DOHH2 (cell line): ENCODE results near the gene SOX18.
"Not testable (repeated sequence)": the region's sequence is repeated elsewhere in the genome, so short reads cannot be mapped to it uniquely, and the experiment has no call there.

Experiments used
- H3F3A ChIP-seq: fragments of 200-600 bp; sonication (generic), shearing (Covaris generic); 2 replicates; pipeline ENCODE4 v1.6.0; 2016; ENCODE audit warnings: antibody characterized with exemption, mild to moderate bottlenecking; ENCODE audit not compliant: control insufficient read depth, insufficient read depth
- H3K27ac ChIP-seq: fragments of 200-600 bp; sonication (generic); 2 replicates; pipeline ENCODE4 v1.5.1; 2014; ENCODE audit warnings: low read depth, mild to moderate bottlenecking, low read length, moderate library complexity
- H3K27me3 ChIP-seq: fragments of 200-600 bp; sonication (generic); 2 replicates; pipeline ENCODE4 v1.6.1; 2014; ENCODE audit warnings: mild to moderate bottlenecking, low read length, mixed read lengths; ENCODE audit not compliant: control insufficient read depth
- H3K36me3 ChIP-seq: fragments of 200-600 bp; sonication (generic); 2 replicates; pipeline ENCODE4 v1.6.1; 2014; ENCODE audit warnings: mild to moderate bottlenecking, low read length, moderate library complexity, mixed read lengths; ENCODE audit not compliant: control insufficient read depth
- H3K4me1 ChIP-seq: fragments of 200-600 bp; sonication (generic); 2 replicates; pipeline ENCODE4 v1.6.1; 2014; ENCODE audit warnings: mild to moderate bottlenecking, low read length, mixed read lengths; ENCODE audit not compliant: control insufficient read depth
- H3K4me2 ChIP-seq: fragments of 200-600 bp; sonication (generic); 2 replicates; pipeline ENCODE4 v1.6.0; 2014; ENCODE audit warnings: mild to moderate bottlenecking, low read length, moderate library complexity
- H3K4me3 ChIP-seq: fragments of 200-600 bp; sonication (generic); 2 replicates; pipeline ENCODE4 v1.5.1; 2014; ENCODE audit warnings: mild to moderate bottlenecking, low read length, mixed read lengths
- H3K79me2 ChIP-seq: fragments of 200-600 bp; sonication (generic); 2 replicates; pipeline ENCODE4 v1.6.1; 2014; ENCODE audit warnings: mild to moderate bottlenecking, low read length, mixed read lengths; ENCODE audit not compliant: control insufficient read depth
- H3K9me2 ChIP-seq: fragments of 200-600 bp; sonication (generic); replicated peaks from 2 replicates; pipeline ENCODE4 v1.6.1; 2014; ENCODE audit warnings: mild to moderate bottlenecking, low read length, mixed read lengths; ENCODE audit not compliant: control insufficient read depth
- H3K9me3 ChIP-seq: fragments of 200-600 bp; sonication (generic); 2 replicates; pipeline ENCODE4 v1.6.1; 2014; ENCODE audit warnings: antibody characterized with exemption, low read length, mixed read lengths; ENCODE audit not compliant: control insufficient read depth, insufficient read depth
- H4K20me1 ChIP-seq: fragments of 200-600 bp; sonication (generic); 2 replicates; pipeline ENCODE4 v1.6.0; 2014; ENCODE audit warnings: low read depth, mild to moderate bottlenecking, antibody characterized with exemption, low read length, moderate library complexity; ENCODE audit not compliant: control insufficient read depth, insufficient read depth
- EZH2phosphoT487 ChIP-seq: fragments of 200-600 bp; sonication (generic); IDR thresholded peaks from 2 replicates; pipeline ENCODE4 v1.6.1; 2017; ENCODE audit warnings: borderline replicate concordance, mild to moderate bottlenecking, antibody characterized with exemption, low read length, moderate library complexity, mixed read lengths
- TF ChIP-seq, protein P1 (sequence below): fragments of 200-600 bp; sonication (generic); IDR thresholded peaks from one replicate; pipeline ENCODE4 v1.5.1; 2014; ENCODE audit warnings: antibody characterized with exemption, mild to moderate bottlenecking, low read depth, low read length; ENCODE audit not compliant: poor library complexity, severe bottlenecking

Gene SOX18

DNA sequence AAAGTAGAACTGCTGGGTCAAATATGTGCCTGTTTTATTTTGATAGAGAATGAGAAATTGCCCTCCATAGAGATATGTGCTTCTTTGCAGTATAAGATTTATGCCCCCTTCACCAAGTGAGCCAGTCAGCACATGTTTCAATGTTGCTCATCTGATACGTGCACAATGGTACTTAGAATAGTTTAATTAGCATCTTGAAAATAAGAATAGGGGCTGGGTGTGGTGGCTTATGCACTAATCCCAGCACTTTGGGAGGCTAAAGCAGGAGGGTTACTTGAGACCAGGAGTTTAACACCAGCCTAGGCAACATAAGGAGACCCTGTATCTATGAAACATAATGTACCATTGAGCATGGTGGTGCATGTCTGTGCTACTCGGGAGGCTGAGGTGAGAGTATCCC lies 33.8 kb downstream of the SOX18 start:
- Histone ChIP-seq H3K27ac (no peak overlapping the region), H3K36me3 (peaks cover 71% of the 10 kb centered on the region), H3K4me3 (no peak overlapping the region), H3K9me3 (no peaks in the 10 kb centered on the region), H3K9me2 (no peaks in the 10 kb centered on the region), H3K79me2 (peaks cover 24% of the 10 kb centered on the region), H3K27me3 (no peaks in the 10 kb centered on the region), H3K4me2 (no peak overlapping the region), H4K20me1 (no peaks in the 10 kb centered on the region), H3F3A (peaks cover 20% of the 10 kb centered on the region), H3K4me1 (peaks cover 17% of the 10 kb centered on the region)
- no peak for TF ChIP-seq EZH2phosphoT487
- TF ChIP-seq, protein P1, sequence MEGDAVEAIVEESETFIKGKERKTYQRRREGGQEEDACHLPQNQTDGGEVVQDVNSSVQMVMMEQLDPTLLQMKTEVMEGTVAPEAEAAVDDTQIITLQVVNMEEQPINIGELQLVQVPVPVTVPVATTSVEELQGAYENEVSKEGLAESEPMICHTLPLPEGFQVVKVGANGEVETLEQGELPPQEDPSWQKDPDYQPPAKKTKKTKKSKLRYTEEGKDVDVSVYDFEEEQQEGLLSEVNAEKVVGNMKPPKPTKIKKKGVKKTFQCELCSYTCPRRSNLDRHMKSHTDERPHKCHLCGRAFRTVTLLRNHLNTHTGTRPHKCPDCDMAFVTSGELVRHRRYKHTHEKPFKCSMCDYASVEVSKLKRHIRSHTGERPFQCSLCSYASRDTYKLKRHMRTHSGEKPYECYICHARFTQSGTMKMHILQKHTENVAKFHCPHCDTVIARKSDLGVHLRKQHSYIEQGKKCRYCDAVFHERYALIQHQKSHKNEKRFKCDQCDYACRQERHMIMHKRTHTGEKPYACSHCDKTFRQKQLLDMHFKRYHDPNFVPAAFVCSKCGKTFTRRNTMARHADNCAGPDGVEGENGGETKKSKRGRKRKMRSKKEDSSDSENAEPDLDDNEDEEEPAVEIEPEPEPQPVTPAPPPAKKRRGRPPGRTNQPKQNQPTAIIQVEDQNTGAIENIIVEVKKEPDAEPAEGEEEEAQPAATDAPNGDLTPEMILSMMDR, result no peak

DNA sequence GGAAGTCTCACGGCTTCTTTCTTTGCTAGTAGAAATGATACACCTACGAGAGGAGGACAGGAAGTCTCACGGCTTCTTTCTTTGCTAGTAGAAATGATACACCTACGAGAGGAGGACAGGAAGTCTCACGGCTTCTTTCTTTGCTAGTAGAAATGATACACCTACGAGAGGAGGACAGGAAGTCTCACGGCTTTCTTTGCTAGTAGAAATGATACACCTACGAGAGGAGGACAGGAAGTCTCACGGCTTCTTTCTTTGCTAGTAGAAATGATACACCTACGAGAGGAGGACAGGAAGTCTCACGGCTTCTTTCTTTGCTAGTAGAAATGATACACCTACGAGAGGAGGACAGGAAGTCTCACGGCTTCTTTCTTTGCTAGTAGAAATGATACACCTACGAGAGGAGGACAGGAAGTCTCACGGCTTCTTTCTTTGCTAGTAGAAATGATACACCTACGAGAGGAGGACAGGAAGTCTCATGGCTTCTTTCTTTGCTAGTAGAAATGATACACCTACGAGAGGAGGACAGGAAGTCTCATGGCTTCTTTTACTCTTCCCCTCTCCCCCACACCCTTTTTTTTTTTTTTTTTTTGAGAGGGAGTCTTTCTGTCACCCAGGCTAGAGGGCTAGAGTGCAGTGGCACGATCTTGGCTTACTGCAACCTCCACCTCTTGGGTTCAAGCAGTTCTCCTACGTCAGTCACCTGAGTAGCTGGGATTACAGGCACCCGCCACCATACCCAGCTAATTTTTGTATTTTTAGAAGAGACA lies 36.9 kb downstream of the SOX18 start:
- Histone ChIP-seq H3K4me3 (peak overlapping the region; percentile 66), H3K4me1 (peaks cover 27% of the 10 kb centered on the region), H3K36me3 (peaks cover 78% of the 10 kb centered on the region), H3F3A (peaks cover 27% of the 10 kb centered on the region), H3K79me2 (peaks cover 51% of the 10 kb centered on the region), H3K4me2 (peak overlapping the region; percentile 71), H3K27ac (peak overlapping the region; percentile 89)
- H3K27me3 ChIP-seq, H3K9me3 ChIP-seq, H3K9me2 ChIP-seq, H4K20me1 ChIP-seq: not testable (repeated sequence)

DNA sequence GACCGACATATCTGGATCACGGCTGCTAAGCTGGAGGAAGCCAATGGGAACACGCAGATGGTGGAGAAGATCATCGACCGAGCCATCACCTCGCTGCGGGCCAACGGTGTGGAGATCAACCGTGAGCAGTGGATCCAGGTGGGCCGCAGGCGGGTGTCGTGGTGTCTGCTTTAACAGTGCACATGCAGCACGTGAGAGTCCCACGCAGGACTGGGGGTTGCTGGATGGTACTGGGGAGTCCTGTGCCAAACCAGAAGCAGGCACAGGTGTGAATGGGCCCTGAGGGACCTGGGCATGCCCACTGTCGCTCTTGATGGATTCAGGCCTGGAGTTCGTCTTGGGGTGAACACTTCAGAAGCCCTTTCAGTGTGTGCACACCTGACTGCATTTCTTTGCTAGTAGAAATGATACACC lies 38.1 kb downstream of the SOX18 start:
- Histone ChIP-seq H3K27ac (peak overlapping the region; percentile 36), H3F3A (peaks cover 27% of the 10 kb centered on the region), H3K36me3 (peaks cover 80% of the 10 kb centered on the region), H3K4me2 (no peak overlapping the region), H3K9me3 (peaks cover 8% of the 10 kb centered on the region), H3K9me2 (no peaks in the 10 kb centered on the region), H3K4me3 (no peak overlapping the region), H4K20me1 (no peaks in the 10 kb centered on the region), H3K4me1 (peaks cover 39% of the 10 kb centered on the region), H3K27me3 (no peaks in the 10 kb centered on the region), H3K79me2 (peaks cover 53% of the 10 kb centered on the region)
- TF ChIP-seq, protein P1, result no peak
- no peak for TF ChIP-seq EZH2phosphoT487

DNA sequence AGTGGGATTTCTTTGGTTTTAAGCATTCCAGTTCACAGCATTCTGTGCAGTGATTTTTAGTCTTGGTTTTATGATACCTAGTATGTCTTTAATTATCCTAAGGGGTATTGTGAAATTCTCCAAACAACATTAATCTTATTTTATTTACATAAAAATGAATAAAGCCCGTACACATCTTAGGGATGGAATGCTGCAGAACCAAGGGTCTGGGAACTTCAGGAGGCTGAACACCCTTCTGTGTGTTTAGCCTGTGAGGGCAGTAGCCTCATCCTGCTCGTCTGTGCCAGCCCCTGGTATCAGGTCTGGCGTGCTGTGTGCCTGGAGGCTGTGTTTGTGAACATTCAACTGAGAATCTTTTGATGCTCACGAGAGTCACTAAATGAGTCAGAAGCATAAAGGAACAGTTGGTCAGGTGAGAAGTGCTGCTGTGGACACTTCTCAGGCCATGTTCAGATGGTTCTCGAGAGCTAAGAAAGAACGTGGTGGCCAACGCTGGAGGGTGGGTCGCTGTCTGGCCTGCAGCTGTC lies 38.7 kb downstream of the SOX18 start:
- Histone ChIP-seq H3K9me3 (peaks cover 8% of the 10 kb centered on the region), H3K79me2 (peaks cover 56% of the 10 kb centered on the region), H3K27ac (no peak overlapping the region), H3K4me3 (no peak overlapping the region), H3F3A (peaks cover 29% of the 10 kb centered on the region), H3K9me2 (no peaks in the 10 kb centered on the region), H3K4me2 (no peak overlapping the region), H3K4me1 (peaks cover 45% of the 10 kb centered on the region), H4K20me1 (no peaks in the 10 kb centered on the region), H3K36me3 (peaks cover 81% of the 10 kb centered on the region), H3K27me3 (no peaks in the 10 kb centered on the region)
- TF ChIP-seq EZH2phosphoT487, result no peak
- TF ChIP-seq, protein P1, result no peak
